Measurements from ENCODE around the gene TM4SF18. TPM values are rescaled to one million over a fixed set of nuclear protein-coding genes. Genes with fewer than 3 reads are reported as not detected.
"Not testable (repeated sequence)": the region's sequence is repeated elsewhere in the genome, so short reads cannot be mapped to it uniquely, and the experiment has no call there.

Gene TM4SF18, protein sequence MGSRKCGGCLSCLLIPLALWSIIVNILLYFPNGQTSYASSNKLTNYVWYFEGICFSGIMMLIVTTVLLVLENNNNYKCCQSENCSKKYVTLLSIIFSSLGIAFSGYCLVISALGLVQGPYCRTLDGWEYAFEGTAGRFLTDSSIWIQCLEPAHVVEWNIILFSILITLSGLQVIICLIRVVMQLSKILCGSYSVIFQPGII
- 1 to 10 TPM; 2.9 to 6.1 (median 5.2) TPM for total RNA-seq
- polyA plus RNA-seq, result 4.5 TPM
- long read RNA-seq, donor 1, partial matches to known transcripts, result 0 of 6 reads
- long read RNA-seq, donor 1, other reads (novel, unspliced or antisense), result 2 of 6 reads
- long read RNA-seq, donor 2, partial matches to known transcripts, result 0 of 4 reads
- long read RNA-seq, donor 2, other reads (novel, unspliced or antisense), result 1 of 4 reads
- long read RNA-seq, donor 3, transcript TM4SF18-201 (6 exons, 3,852 nt), result major isoform, 7 of 11 reads
- long read RNA-seq, donor 3, partial matches to known transcripts, result 0 of 11 reads
- long read RNA-seq, donor 3, other reads (novel, unspliced or antisense), result 3 of 11 reads
- long read RNA-seq, donor 4, partial matches to known transcripts, result 0 of 1 reads
- long read RNA-seq, donor 4, other reads (novel, unspliced or antisense), result 0 of 1 reads

DNA sequence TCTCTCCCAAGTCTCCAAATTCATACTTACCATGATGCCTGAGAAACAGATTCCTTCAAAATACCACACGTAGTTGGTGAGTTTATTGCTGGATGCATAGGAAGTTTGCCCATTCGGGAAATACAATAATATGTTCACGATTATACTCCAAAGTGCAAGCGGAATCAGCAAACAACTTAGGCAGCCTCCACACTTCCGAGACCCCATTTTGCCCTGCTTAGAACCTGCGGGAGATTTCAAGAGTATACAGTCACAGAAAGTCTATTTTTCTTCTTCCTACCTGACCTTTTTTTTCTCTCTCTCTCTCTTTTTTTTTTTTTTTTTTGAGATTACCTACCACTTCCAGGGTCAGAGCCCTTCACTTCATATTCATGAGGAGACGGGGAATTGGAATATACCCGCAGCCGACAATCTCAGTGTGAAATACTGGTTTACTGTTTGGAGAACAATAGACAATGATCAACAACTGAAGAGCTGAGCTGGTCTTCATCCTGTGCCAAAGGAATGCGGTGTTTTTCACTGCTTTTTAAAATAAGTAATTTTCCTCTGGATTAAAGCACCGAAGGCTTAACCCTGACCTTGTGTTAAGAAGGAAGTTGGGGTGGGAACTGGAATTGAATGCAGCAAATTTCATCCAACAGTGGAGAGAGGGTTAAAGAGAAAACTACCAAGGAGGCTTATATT is at the start of gene TM4SF18:
TM4SF18 (minus strand) TSS at position 461 of the 684 bp plus-strand sequence; CDS start at position 207, 254 bp downstream.
- H3K27ac ChIP-seq (ENCODE audit: low read length), result peak within 1 kb of the TSS; percentile 68

DNA sequence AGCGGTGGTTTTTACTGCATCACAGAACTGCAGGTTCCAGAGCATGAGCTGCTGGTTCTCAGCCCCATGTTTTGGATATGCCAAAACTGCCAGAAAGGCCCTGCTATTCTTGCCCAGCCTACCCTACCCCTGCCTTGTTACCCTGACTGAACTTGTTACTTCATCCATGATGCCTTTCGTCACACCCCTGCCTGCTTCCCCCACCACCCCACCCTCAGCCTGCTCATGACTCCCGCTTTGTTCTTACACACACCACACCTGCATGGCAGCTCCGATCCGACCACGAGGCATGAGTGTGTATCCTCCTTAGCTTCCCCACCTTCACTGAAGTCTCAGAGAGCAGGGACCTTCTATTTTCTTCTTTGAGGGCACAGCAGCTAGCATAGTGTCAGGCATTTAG is 49.1 kb upstream of the TM4SF18 start:
- Histone ChIP-seq H3K4me3 (ENCODE audit: low read length) (no peak overlapping the region), H3K4me1 (ENCODE audit: control insufficient read depth, insufficient read depth, low read length) (no peaks in the 10 kb centered on the region), H3K9me3 (ENCODE audit: control insufficient read depth, low read length) (no peaks in the 10 kb centered on the region), H3K27me3 (ENCODE audit: control insufficient read depth, insufficient read depth) (no peaks in the 10 kb centered on the region), H3K27ac (ENCODE audit: low read length) (no peak overlapping the region)
- WGBS, result 84% methylated on average over 6 of the region's 6 CpGs
- ATAC-seq, result no peak
- DNase-seq, result no peak
- intact Hi-C loops (cut with DNase I), result no loop called here

More for the DNA sequence above, at the start of gene TM4SF18:
- 50% methylated on average over 11 of the region's 11 CpGs for WGBS
- Histone ChIP-seq H3K27me3 (ENCODE audit: control insufficient read depth, insufficient read depth) (no peaks in the 10 kb centered on the region), H3K4me1 (ENCODE audit: control insufficient read depth, insufficient read depth, low read length) (no peaks in the 10 kb centered on the region), H3K4me3 (ENCODE audit: low read length) (peak within 1 kb of the TSS; percentile 57), H3K9me3 (ENCODE audit: control insufficient read depth, low read length) (no peaks in the 10 kb centered on the region)
- DNase-seq, result no peak
- intact Hi-C loops (cut with DNase I), result no loop called here
- peak in 1 of 2 donors; percentile 27 for ATAC-seq

DNA sequence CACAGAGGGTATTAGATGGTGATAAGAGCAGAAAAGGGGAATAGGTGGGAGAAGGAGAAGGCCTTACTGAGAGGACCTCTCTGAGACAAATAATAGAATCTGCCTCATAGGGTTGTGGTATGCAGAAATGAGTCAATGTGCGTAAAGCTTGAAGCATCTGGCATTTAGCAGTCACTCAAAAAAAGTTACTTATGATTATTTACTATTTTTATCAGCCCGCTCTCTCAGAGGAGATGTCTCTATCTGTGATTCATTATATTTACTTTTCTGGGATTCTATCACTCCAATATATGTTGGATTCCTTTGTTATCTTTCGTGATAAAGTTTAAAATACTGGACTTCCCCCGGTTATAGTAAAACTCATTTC is 48.6 kb upstream of the TM4SF18 start:
- no peak overlapping the region for H3K27ac ChIP-seq (ENCODE audit: low read length)
- 62% methylated on average over 4 of the region's 4 CpGs for WGBS
- no peaks in the 10 kb centered on the region for H3K27me3 ChIP-seq (ENCODE audit: control insufficient read depth, insufficient read depth)
- H3K4me3 ChIP-seq (ENCODE audit: low read length), result no peak overlapping the region
- intact Hi-C loops (cut with DNase I), result no loop called here
- H3K9me3 ChIP-seq (ENCODE audit: control insufficient read depth, low read length), result no peaks in the 10 kb centered on the region
- H3K4me1 ChIP-seq (ENCODE audit: control insufficient read depth, insufficient read depth, low read length), result no peaks in the 10 kb centered on the region
- ATAC-seq (no peak), DNase-seq (no peak)

DNA sequence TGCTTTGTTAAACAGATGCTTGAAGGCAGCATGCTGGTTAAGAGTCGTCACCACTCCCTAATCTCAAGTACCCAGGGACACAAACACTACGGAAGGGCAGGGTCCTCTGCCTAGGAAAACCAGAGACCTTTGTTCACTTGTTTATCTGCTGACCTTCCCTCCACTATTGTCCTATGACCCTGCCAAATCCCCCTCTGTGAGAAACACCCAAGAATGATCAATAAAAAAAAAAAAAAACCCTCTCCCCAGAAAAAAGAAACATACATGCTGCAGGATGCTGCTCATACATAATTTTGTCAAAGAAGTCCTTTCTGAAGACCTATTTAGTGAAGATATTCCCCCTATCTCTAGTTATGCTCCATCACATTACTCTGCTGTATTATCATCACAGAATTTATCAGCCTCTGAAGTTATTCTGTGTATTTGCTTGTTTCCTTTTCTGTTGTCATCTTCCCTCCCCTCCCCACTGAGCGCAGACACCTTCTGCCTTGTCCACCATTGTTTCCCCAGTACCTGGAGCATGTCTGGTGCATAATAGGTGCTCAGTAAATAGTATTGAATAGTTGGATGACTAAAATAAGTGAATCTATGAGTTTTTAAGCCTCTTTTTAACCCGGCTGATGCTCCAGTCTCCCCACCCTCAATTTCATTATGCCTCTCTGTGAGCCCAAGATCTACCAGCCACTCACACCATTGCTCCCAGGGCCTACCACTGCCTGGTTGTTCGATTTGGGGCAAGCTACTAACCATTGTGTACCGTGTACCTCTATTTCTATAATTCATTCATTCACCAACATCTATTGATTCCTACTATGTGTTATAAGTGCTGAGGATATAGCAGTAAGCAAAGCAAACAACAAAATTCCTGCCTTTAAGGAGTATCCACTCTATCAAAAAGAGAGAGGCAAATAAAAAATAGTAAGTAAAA is 48.0 kb upstream of the TM4SF18 start:
- H3K27me3 ChIP-seq (ENCODE audit: control insufficient read depth, insufficient read depth), result no peaks in the 10 kb centered on the region
- H3K4me1 ChIP-seq (ENCODE audit: control insufficient read depth, insufficient read depth, low read length), result no peaks in the 10 kb centered on the region
- H3K27ac ChIP-seq (ENCODE audit: low read length), result no peak overlapping the region
- no peak overlapping the region for H3K4me3 ChIP-seq (ENCODE audit: low read length)
- intact Hi-C loops (cut with DNase I), result no loop called here
- DNase-seq (no peak), ATAC-seq (no peak)
- WGBS, result 79% methylated on average over 6 of the region's 6 CpGs
- H3K9me3 ChIP-seq (ENCODE audit: control insufficient read depth, low read length), result no peaks in the 10 kb centered on the region

DNA sequence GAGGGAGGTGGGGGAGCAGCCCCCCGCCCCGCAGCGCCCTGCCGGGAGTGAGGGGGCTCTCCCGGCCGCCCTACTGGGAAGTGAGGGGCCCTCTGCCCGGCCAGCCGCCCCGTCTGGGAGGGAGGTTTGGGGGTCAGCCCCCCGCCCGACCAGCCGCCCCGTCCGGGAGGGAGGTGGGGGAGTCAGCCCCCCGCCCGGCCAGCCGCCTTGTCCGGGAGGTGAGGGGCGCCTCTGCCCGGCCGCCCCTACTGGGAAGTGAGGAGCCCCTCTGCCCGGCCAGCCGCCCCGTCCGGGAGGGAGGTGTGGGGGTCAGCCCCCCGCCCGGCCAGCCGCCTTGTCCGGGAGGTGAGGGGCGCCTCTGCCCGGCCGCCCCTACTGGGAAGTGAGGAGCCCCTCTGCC is 46.8 kb upstream of the TM4SF18 start:
- intact Hi-C loops (cut with DNase I); ATAC-seq; H3K27me3 ChIP-seq (ENCODE audit: control insufficient read depth, insufficient read depth); H3K4me1 ChIP-seq (ENCODE audit: control insufficient read depth, insufficient read depth, low read length); H3K27ac ChIP-seq (ENCODE audit: low read length); H3K4me3 ChIP-seq (ENCODE audit: low read length); H3K9me3 ChIP-seq (ENCODE audit: control insufficient read depth, low read length): not testable (repeated sequence)
- 97% methylated on average over 18 of the region's 32 CpGs for WGBS
- DNase-seq, result peak in 1 of 3 donors; percentile 33

DNA sequence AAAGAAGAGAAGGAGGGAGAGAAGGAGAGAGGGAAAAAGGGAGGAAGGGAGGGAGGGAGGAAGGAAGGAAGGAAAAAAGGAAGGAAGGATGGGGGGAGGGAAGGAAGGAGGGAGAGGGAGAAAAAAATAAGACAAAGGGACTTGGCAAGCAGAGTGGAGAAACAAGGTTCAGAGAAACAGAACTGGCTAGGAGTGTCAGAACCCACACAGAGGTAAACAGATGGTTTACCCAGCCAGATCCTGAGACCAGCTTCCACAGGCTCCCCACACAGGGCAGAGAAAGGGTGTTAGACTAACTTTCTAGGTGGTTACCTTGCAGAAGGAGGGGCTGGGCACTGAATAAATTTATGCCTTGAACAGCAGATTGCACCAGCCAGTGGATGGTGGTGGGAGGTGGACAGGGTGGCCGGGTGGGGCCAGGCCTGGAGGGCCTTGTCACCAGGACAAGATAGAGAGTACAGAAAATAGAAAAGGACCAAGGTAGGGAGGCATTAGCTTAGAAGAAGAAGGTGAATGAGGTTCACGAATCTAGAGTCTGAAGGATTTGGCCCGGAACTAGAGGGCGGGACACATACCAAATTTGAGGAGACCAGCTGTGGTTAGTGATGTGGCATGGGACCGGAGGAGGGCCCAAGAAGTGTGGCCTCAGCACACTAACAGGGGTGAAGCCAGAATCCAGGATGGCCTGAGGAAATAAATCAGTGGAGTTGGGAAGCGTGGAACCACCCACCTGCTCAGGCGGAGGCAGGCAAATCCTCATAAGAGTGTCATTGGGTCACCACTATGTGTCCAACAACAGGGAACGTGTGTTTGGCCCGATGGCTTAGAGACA is 45.3 kb upstream of the TM4SF18 start:
- Histone ChIP-seq H3K4me3 (ENCODE audit: low read length) (no peak overlapping the region), H3K27ac (ENCODE audit: low read length) (peak overlapping the region; percentile 43), H3K4me1 (ENCODE audit: control insufficient read depth, insufficient read depth, low read length) (peaks cover 4% of the 10 kb centered on the region), H3K9me3 (ENCODE audit: control insufficient read depth, low read length) (no peaks in the 10 kb centered on the region), H3K27me3 (ENCODE audit: control insufficient read depth, insufficient read depth) (no peaks in the 10 kb centered on the region)
- ATAC-seq, result no peak
- peak in 1 of 3 donors; percentile 40 for DNase-seq
- intact Hi-C loops (cut with DNase I), result no loop called here
- WGBS, result 91% methylated on average over 9 of the region's 9 CpGs

DNA sequence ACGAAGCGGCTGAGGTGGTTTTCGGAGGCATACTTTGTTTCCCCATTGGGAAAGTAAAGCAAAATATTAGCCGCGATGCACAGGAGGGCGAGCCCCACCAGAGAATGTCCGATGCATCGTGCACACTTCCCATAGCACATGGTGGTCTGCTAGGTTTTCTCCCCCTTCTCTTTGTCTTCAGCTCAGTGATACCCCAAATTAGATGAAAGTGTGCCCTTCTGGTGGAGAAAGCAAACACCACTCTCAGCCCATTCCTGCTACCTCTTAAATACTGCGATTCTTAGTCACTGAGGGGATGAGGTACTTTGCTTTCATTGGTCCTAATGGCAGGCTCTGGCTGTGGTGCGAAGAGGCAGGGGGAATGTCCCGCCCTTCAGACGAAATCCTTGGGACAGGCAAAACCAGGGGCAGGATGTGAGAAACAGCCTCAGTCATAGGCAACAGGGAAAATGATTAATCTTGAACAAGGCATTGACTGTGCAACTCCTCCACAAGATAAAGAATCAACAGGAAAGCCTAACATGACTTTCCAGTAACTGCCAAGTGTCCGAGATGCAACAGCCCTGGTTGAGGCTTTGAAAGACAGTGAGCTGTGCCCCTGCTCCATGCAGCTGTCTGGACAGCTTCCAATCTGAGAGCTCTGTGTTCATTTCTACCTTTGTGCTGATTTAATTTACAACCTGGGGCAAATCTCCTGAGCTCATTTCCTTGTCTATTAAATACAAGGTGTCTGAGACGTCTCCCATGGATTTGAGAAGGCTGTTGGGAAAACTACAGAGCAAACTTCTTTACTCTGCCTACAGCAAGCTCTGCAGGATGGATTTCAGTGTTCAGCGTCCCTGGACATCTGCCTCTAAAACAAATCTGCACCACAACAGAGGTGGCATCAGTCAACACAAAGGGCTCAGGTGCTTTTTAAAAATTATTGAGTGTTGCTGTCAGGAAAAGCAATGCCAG is 44.2 kb upstream of the TM4SF18 start, which contains the start of gene TM4SF1:
TM4SF1 (minus strand) TSS at position 242 of the 957 bp plus-strand sequence; CDS start at position 140, 102 bp downstream.
- Histone ChIP-seq H3K4me3 (ENCODE audit: low read length) (peak within 1 kb of the TSS; percentile 89), H3K27ac (ENCODE audit: low read length) (peak within 1 kb of the TSS; percentile 99), H3K27me3 (ENCODE audit: control insufficient read depth, insufficient read depth) (no peaks in the 10 kb centered on the region), H3K9me3 (ENCODE audit: control insufficient read depth, low read length) (no peaks in the 10 kb centered on the region), H3K4me1 (ENCODE audit: control insufficient read depth, insufficient read depth, low read length) (peaks cover 4% of the 10 kb centered on the region)
- 32% methylated on average over 15 of the region's 15 CpGs for WGBS
- DNase-seq (peak; percentile 77 to 85 (median 81)), ATAC-seq (peak; percentile 92 to 96)
- intact Hi-C loops (cut with DNase I), result no loop called here

DNA sequence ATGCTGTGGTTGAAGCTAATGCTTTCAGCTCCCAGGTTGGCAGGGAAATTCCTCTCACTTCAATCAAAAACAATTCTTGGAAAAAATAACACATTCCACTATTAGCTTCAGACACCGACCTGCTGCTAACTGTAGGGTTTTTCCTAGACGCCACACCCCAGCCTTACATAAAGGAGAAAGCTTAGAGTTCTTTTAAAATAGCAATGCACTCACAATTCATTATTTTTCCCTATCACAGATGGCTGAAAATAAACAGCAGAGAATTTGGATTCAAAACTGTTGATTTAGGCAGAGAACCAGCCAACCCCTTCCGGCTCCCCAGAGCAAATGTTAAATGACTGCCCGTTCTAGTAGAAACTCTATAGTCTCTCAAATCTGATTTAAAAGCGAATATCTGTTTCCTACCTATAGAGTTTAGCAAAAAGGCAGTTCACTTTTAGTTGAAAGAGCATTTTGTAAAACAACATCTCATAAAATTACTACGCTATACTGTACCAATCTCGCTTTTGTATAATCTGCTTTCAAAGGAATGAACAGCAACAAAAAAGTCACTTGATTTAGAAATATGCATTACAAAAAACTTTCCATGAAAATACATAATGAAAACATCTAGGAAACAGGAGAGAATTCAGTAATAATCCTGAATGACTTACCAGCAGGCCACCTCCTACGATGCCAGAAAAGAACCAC is 43.4 kb upstream of the TM4SF18 start:
- Histone ChIP-seq H3K9me3 (ENCODE audit: control insufficient read depth, low read length) (no peaks in the 10 kb centered on the region), H3K27ac (ENCODE audit: low read length) (peak overlapping the region; percentile 99), H3K4me3 (ENCODE audit: low read length) (peak overlapping the region; percentile 89), H3K4me1 (ENCODE audit: control insufficient read depth, insufficient read depth, low read length) (peaks cover 4% of the 10 kb centered on the region), H3K27me3 (ENCODE audit: control insufficient read depth, insufficient read depth) (no peaks in the 10 kb centered on the region)
- DNase-seq (no peak), ATAC-seq (peak; percentile 57 to 68)
- 36% methylated on average over 8 of the region's 8 CpGs for WGBS
- intact Hi-C loops (cut with DNase I), result no loop called here

Data from right cardiac atrium (tissue), 5 donors.